ENCODE data around the gene MYO18A.
A peak's percentile ranks its signal among the peaks of the same experiment; 100 is the strongest.

MYO18A gene

GRCh38 chr17:29176558-29177351 lies 3.4 kb downstream of the MYO18A start (continued):
- TF ChIP-seq ZNF350 (tag by site-specific recombination; IDR thresholded peaks at IDR 0.05) = no peak
- TF ChIP-seq PRDM1 (tag by site-specific recombination; IDR thresholded peaks at IDR 0.05) = no peak
- TF ChIP-seq ZBTB11 (tag by site-specific recombination; conservative IDR thresholded peaks at IDR 0.05; ENCODE audit: low read depth) = peak; percentile 86
- TF ChIP-seq ZNF777 (tag by site-specific recombination; IDR thresholded peaks at IDR 0.05; ENCODE audit: borderline replicate concordance) = no peak
- no peak for TF ChIP-seq HIC1 (tag by site-specific recombination; IDR thresholded peaks at IDR 0.05)
- TF ChIP-seq SCRT2 (tag by site-specific recombination; IDR thresholded peaks at IDR 0.05) = no peak
- TF ChIP-seq ZBTB10 (tag by site-specific recombination; IDR thresholded peaks at IDR 0.05) = no peak
- no peak for TF ChIP-seq ZNF155 (tag by site-specific recombination; IDR thresholded peaks at IDR 0.05)
- no peak for TF ChIP-seq ZBTB44 (tag by site-specific recombination; IDR thresholded peaks at IDR 0.05)
- TF ChIP-seq ZNF280D (tag by site-specific recombination; IDR thresholded peaks at IDR 0.05) = peak; percentile 70
- TF ChIP-seq ZBTB8A (tag by site-specific recombination; IDR thresholded peaks at IDR 0.05) = peak; percentile 58; the same call in 1 of the 2 replicates
- no peak for TF ChIP-seq ZFP69B (tag by site-specific recombination; IDR thresholded peaks at IDR 0.05)
- TF ChIP-seq WT1 (tag by site-specific recombination; IDR thresholded peaks at IDR 0.05) = peak; percentile 67; the same call in 1 of the 2 replicates
- TF ChIP-seq BCL11A (tag by site-specific recombination; IDR thresholded peaks at IDR 0.05; ENCODE audit: low read depth) = peak; percentile 34; the same call in 1 of the 2 replicates
- no peak for TF ChIP-seq ZNF555 (tag by site-specific recombination; conservative IDR thresholded peaks at IDR 0.05)
- TF ChIP-seq IKZF3 (tag by site-specific recombination; IDR thresholded peaks at IDR 0.05) = peak; percentile 97
- peak; percentile 79; the same call in 1 of the 2 replicates for TF ChIP-seq ZNF580 (tag by site-specific recombination; IDR thresholded peaks at IDR 0.05)
- peak; percentile 61 for TF ChIP-seq SP2 (tag by site-specific recombination; IDR thresholded peaks at IDR 0.05)
- peak; percentile 11 for TF ChIP-seq CTCF (tag by site-specific recombination; IDR thresholded peaks at IDR 0.05)
- no peak for TF ChIP-seq ZNF510 (tag by site-specific recombination; IDR thresholded peaks at IDR 0.05; ENCODE audit: insufficient replicate concordance)
- 0 out of 2 replicates have a peak, but pooled peaks have one; percentile 20 for TF ChIP-seq ZNF629 (tag by site-specific recombination; IDR thresholded peaks at IDR 0.05)
- no peak for TF ChIP-seq GLI2 (tag by site-specific recombination; IDR thresholded peaks at IDR 0.05; ENCODE audit: borderline replicate concordance, low read depth)
- peak; percentile 94 for TF ChIP-seq GLIS2 (tag by site-specific recombination; IDR thresholded peaks at IDR 0.05)

All from HEK293 (cell line).